ENCODE results near the gene BPHL. TPM values are rescaled to one million over a fixed set of nuclear protein-coding genes. Genes with fewer than 3 reads are reported as not detected.
"Not testable (repeated sequence)": the region's sequence is repeated elsewhere in the genome, so short reads cannot be mapped to it uniquely, and the experiment has no call there.

BPHL gene
- total RNA-seq, 1 donor from 2014 or later = 25.0 TPM

- DNase-seq = no peak
These were observed 6.2 kb downstream of the BPHL start for GRCh38 chr6:3124667-3125066.

DNA sequence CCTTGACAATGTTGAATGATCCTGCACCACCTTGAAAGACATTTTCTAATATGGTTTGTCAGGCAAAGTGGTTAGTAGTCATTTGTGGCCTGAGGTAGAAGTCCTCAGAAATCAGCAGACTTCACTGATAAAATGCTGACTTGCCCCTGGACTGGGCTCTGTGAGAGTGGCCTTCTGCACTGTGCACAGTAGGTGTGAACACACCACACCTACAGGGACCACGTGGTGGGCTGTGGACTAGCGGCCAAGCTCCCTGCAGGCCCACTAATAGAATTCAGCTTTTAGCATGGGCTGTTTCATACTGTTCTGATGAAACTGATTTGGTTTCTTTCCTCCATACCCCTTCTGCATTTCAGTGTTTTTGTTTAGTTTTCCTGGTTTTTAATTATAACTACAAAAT, 7.3 kb downstream of the BPHL start:
- DNase-seq = no peak

DNA sequence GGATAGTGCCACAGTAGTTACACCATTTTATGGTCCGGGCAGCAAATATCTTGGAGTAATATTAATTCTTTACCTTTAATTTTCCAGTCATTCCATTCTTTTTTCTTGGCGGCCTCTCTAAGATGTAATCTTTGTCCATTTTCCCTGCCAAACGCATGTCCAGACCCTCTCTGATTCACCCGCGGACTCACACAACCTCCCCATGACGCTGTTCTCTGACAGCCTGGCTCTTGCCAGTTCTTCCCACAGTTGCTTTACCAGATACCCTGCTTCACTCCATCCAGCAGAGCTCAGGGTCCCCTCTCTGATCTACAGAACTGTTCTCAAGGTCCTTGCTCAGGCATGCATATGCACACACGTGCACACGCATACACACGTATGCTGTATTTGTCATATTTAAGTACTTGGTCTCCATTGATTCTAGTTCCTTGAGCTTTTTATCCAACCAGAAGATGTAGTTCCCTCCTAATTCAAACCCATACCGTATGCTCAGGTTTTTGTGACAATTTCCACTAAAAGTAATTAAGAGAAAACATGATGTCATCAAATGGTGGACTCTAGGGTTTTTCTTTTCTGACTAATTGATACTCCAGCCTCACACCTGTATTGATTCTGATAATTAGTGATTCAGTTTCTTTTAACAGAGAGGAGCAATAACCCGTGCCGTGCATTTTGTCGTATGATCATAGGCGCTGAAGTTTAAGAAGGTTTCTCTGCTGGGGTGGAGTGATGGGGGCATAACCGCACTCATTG, 10.0 kb downstream of the BPHL start:
- DNase-seq = no peak

- DNase-seq = no peak
These were observed 13.2 kb downstream of the BPHL start for GRCh38 chr6:3131695-3132094.

DNA sequence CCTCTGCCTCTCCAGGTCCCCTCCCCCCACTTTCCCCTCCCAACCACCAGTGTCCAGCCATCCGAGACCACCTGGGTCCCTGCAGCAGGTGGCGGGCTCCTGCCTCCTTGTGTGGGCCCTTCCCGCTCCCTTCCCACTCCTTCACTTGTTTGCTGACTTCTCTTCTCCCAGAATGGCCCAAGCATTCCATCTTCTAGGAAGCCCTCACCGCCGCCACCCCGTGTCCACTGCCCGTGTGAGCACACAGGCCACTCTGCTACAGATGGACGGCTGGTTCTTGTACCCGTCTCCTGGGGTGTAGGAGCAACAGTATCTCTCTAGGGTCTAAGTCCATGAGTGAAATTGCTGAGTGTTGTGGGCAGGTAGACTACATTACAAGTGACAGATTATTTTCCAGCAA, 15.0 kb downstream of the BPHL start:
- DNase-seq = no peak

DNA sequence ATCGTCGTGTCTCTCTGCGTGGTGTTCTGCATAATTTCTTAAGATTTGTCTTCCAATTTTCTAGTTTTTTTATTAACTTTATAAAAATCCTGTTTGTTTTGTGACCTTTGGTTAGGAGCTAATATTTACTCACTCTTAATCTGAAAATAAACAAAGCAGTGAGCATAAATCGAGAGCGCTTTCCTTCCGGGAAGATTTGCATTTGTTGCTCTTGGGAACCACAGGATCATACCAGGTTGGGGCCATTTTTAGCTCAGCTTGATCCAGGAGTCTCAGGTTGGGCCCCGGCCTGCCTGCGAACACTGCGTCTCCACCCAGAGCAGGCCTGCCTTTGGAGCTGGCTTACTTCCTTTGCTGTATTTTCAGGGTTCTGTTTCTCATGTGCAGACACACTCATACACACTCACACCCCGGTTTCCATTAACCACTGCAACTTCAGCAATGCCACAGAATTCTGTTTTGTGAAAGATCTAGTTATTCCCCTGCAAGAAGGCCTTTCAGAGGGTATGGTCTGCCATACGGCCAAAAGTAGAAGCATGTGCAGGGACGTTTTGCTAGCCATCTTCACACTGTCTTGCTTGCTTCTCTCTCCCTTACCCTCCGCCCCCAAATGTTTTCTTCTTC, 17.3 kb downstream of the BPHL start:
- DNase-seq = no peak

GRCh38 chr6:3136292-3137011, 17.9 kb downstream of the BPHL start:
- no peak for DNase-seq

DNA sequence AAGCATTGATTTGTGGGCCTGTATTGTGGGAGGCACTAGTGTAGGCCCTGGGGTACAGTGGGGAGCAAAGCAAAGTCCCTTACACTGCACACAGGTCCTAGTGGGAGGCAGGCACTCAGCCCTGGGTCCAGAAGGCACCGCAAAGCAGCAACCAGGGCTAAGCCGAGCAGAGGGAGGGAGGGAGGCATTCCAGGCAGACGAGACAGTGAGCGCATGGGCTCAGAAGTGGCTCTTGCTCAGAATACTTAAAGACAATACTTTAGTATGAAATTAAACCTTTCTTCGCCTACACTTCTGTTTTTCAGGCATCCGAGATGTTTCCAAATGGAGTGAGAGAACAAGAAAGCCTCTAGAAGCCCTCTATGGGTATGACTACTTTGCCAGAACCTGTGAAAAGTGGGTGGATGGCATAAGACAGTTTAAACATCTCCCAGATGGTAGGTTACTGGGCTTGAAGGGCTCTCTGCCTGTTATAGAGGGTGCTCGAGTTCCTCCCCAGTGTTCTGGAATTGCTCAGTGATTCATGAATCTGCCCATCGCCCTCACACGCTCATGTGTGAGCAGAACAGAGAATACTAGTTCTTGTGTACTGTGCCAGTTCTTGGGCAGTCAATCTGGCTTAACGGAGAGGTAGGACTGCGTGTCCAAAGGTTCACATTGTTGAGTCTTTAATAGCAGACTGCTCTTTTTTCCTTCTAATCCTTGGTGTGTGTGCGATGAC, 18.7 kb downstream of the BPHL start:
- no peak for DNase-seq

- DNase-seq = not testable (repeated sequence)
These were observed 19.4 kb downstream of the BPHL start for GRCh38 chr6:3137873-3138272.

DNA sequence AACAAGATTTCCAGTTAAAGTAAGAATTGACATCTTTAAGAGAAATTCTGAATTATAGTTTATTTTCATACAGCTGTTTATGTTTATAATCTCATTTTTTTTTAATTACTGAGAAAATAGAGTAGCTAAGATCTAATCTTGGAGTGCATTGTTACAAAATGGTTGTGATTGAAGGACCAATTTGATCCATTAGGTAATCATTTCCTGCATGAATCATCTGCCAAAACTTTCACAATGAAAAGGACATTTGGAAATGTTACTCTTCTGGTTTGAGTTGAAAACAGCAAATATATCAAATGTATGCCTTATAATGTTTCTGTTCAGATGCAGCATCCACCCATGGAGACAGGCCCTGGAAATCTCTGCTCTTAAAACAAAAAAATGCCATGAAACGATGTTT, 19.8 kb downstream of the BPHL start:
- no peak for DNase-seq

GRCh38 chr6:3139090-3139903, 20.8 kb downstream of the BPHL start:
- peak; percentile 82 for DNase-seq

DNA sequence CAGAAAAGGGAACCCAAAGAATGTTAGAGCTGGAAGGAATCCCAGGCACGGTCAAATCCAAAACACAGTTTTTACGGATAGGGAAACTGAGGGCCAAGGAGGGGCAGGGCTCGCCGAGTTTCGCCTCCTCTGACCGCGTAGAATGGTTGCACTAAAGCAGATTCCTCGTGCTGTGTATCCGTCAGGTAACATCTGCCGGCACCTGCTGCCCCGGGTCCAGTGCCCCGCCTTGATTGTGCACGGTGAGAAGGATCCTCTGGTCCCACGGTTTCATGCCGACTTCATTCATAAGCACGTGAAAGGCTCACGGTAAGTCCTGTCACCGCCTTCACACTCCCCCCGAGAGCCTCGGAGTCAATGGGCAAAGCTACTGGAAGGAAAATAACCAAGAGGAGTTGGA, 21.7 kb downstream of the BPHL start:
- no peak for DNase-seq

GRCh38 chr6:3142536-3142935, 24.0 kb downstream of the BPHL start:
- DNase-seq = no peak

GRCh38 chr6:3143158-3143557, 24.6 kb downstream of the BPHL start:
- DNase-seq = no peak

DNA sequence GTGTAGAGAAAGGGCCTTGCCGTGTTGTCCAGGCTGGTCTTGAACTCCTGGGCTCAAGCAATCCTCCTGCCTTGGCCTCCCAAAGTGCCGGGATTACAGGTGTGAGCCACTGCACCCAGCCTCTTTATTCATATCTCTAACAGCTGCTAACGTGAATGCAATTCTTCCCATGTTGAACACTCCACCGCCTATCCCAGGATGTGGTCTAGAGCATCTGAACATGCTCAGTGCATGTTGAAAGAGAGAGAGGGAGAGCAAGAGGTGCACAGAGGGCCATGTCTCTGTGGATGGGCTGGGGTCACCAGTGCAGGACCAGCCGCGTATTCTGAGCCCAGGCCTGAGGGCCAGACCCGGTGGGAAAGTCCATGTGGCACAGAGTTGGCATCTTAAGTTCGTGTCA, 26.1 kb downstream of the BPHL start:
- no peak for DNase-seq

- DNase-seq = no peak
These were observed 29.6 kb downstream of the BPHL start for GRCh38 chr6:3147914-3148757.

- peak; percentile 87 for DNase-seq
These were observed 33.2 kb downstream of the BPHL start for GRCh38 chr6:3151691-3152090.

DNA sequence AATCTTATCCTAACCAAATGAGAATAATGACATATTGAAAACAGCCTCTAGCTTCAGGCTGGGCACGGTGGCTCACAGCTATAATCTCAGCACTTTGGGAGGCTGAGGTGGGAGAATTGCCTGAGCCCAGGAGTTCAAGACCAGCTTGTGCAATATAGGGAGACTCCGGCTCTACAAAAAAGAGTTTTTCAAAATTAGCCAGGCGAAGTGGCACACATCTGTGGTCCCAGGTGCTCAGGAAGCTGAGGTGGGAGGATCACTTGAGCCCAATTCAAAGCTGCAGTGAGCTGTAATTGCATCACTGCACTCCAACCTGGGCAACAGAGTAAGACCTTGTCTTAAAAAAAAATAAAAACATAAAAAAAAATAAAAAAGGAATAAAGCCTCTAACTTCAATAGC, 34.2 kb downstream of the BPHL start:
- no peak for DNase-seq

DNA sequence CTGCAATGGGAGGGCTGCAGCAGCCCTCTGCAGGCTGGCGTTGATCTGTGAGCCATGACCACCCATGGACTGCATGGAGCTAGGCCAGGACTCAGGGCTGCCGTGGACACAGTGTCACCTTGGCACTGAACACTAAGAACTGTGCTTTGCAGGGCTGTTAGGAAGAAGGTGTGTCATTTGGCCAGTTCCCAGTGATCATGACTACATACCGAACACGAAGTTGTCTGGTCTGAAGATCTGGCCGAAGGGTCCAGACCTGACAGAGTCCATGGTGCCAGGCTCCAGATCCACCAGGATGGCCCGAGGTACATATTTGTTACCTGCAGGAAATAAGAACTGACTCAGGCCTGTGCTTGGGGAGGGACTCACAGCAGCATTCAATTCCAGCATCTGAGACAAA, 36.9 kb downstream of the BPHL start:
- DNase-seq = not testable (repeated sequence)

- DNase-seq = peak; percentile 60
These were observed 37.9 kb downstream of the BPHL start for GRCh38 chr6:3156184-3157130.

Measured in tongue (tissue), 2 donors.